NCI-H187 treated with DMSO at 0.1 percent for 48 hours (cell line): ENCODE data around the gene KCNMA1.
"Not testable (repeated sequence)": the region's sequence is repeated elsewhere in the genome, so short reads cannot be mapped to it uniquely, and the experiment has no call there.

ENCODE experiments used
- DNase-seq: peaks from one replicate; lab custom pipeline; 2025; lab: John Stamatoyannopoulos, UW

Gene KCNMA1

DNA sequence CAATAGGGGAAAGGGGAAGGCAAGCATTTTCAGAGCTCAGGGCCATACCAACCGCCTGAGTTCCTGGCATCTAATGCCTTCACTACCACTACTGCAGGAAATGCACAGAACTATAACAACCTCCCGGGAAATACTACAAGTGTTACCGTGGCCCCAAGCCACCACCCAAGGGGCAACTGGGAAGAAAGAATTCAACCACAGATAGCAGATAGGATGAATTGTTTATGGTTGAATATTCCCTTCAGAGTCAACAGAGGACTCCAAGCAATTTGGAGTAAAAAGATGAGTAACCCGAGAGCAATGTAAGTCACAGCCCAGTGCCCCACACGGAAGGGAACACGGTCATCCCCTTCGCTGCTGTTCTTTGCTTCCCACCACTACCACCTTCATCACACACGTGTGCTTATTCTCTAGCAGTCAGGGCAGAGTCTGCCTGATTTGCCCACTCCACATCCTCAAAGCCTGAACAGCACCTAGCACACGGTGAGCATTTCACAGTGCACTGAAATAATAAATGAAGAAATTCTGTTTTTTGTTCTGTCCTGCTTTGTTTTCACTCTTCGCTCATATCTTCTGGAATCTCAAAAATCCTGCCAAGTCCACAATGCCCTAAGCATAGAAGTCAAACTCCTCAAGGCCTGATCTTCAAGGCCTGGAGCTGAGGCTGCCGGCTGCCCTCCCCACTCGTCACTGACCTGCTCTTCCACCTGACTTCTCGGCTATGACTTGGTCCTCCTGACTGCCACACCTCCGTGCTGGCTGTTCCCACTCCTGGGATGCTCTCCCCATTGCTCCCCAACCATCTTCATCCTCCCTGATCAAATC lies 221.1 kb downstream of the KCNMA1 start:
- DNase-seq: no peak

DNA sequence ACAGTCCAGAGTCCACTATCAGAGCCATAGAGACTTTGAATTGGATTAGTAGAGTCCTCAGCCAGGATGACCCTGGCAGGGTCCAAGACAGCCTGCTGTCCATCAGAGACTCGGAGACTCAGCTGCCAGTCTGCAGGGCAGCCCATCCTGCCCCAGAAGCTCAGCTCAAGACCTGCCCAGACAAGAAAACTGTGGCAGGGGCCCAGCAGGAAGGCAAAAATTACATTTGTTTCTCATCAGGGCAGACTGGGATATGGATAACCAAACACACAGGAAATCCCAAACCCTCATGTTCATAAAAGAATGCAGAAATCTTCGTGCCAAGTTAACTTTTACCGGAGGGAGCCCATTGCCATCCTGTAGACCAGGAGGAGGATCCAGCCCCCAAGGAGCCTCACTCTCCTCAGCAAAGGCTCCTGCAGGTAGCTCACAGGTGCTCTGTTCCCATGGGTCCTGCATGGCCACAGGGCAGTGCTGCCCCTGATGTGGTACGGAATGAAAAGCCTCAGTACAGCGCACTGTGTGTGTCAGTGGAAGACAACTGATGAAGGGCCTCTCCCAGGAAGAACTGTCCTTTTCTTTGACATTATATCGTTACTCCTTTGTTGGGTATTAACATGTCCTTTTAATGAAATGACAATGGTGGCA lies 222.2 kb downstream of the KCNMA1 start:
- DNase-seq: no peak

DNA sequence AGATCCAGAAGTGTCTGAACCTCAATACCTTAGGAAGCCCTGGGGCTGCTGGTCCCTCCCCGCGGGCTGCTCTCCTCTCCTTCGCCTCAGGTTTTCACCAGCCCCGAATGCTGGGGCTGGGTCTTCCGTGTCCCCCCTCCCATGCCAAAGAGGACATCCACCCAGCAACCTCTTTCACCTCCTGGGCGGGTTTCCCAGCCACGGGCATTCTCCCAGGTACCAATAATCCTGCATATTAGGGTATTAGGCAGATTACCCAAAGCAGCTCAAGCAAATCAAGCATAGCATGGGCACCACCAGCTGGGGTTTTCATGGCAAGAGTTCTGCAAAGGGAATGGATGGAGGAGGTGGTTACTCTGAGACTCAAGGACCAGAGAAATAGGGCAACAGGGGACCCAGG lies 224.4 kb downstream of the KCNMA1 start:
- no peak for DNase-seq

DNA sequence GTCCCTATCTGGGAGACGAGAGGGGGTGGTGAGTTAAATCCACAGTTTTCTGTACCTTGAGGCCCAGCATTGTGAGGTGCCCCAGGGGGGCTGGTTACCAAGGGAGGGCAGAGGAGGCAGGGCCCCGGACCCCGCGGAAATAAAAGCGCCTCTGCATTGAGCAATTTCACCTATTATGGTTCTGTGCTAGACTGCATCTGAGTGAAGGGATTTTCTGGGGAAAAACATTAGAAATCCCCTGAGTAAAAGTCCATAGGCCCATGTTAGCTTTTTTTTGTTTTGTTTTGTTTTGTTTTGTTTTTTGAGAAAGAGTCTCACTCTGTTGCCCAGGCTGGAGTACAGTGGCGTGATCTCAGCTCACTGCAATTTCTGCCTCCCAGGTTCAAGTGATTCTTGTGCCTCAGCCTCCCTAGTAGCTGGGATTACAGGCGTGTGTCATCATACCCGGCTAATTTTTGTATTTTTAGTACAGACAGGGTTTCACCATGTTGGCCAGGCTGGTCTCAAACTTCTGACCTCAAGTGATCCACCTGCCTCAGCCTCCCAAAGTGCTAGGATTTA lies 225.0 kb downstream of the KCNMA1 start:
- not testable (repeated sequence) for DNase-seq

DNA sequence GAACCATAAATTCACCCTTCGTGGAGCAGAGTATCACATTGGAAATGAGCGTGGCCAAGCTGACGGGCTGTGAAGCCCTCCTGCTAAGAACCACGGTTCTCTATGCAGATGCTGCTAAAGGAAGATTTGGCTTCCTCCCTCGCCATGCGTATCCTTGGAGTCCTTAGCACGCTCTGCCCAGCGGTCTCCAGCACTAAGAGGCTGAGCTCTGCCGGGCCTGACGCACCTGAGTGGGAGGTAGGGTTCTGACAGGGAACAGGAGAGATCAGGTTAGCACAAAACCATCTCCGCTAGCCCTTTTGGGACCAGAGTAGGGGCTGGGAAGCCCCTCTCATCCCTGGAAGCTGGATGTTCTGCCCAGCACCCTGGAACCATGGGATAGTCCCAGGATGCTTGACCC lies 225.8 kb downstream of the KCNMA1 start:
- DNase-seq: no peak

DNA sequence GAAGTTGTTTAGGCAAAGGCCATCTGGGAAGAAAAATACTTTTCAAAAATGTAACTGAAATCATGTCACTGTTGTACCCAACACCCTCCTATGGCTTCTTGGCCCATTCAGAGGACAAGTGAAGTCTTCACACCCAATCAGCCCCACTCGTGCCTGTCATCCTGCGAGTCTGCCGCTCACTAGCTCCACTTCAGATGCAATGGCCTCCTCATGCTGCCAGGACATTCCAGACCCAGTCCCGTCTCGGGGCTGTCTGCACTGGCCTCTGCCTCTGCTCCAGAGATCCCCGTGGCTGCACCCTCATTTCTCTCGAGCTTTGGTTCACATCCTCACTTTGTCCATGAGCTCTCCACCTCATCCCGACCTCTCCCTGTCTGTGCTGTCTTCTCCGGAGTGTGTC lies 227.1 kb downstream of the KCNMA1 start:
- no peak for DNase-seq

DNA sequence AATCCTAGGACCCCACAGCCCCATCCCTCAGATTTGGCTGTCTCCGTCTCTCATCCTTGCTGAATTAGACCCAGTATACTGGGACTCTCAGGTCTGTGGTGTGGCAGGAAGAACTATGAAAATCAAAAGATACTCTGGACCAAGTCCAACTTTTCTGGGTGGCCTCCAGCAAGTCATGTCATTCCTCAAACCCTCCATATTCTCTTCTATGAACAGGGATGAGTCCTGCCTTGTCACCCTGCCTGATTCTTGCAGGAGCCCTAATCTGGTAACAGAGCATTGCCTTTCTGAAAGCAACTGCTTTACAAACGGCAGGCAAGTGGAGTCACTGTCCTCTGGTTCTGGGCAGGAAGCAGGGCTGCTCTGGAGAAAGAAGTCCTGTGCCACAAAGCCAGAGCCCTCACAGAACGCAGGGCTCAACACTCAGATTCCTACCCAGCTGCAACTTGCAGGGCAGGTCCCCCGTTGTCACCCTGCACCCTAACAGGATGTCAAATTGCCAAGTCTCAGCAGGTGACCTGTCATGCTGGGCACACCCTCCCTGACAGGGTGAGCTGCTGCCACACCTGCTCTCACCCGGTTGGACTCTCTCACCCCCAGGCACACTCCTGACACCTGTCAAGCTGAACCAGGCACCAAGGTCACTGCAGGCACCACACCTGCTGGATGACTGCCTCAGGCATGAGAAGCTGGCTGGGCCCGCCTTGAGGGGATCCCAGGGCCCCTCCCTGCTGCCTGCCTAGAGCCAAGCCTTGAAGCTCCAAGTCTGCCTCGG lies 227.7 kb downstream of the KCNMA1 start:
- no peak for DNase-seq

DNA sequence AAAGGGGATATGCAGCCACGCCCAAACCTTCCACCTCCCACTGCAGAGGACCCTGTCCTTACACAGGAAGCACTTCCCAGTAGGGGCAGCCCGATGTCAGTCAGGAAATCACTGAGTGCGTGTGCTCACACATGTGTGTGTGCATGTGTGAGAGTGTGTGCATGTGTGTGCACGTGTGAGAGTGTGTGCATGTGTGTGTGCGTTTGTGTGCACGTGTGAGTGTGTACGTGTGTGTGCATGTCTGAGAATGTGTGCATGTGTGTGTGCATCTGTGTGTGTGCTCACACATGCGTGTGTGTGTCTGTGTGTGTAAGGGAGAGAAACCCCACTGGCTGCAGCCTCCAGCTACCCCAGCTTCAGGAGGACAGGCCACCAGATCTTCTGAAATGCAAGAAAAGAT lies 229.3 kb downstream of the KCNMA1 start:
- no peak for DNase-seq

DNA sequence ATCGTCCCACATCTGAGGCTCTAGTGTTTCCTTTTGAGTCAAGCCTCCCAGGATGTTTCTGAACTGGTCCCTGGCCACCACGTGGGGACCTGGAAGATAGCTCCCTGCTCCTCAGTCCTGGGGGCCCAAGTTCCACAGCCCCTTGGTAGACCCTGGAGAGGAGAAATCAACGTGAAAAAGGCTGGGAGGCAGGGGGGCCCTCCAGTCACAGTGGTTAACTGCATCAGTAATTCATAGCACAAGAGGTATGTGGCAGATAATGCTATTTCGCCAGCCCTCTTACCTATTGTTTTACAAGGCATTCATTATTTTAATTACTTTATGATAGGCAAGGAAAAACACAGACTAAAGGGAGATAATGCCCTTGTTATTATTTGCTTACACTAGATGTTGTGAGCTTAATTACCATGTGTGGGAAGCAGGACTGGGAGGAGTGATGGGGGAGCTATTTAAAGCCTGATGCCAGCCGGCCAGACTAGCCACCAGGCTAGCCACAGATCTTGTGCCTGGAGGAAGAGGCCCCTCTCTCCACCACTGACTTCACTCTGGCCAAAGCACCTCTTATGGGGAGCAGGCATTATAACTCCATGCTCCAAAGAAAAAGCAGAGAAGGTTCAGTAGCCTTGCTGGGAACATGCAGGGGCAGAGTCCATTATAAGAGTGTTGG lies 230.7 kb downstream of the KCNMA1 start:
- DNase-seq: no peak

DNA sequence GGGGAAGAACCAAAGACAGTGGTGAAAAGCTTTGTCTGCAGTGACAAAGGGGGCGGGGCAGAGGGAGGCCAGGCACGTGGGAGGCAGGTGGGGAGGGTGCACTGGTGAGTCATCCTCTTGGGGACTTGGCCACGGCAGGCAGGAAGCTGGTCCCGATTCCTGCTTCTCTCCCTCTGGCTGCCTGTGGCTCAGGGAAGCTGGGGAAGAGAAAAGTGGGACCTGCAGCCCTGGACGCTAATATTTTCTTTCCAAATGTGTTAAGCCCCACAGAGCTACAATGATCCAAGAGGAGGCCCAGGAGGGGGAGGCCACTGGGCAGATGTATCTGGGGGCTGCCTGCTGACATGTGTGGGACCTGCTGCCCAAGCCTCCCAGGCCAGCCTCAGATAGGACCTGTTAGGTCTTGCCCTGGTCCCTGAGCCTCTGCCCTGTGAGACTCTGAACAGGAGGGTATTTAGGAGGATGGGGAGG lies 231.8 kb downstream of the KCNMA1 start:
- DNase-seq: peak; percentile 11

DNA sequence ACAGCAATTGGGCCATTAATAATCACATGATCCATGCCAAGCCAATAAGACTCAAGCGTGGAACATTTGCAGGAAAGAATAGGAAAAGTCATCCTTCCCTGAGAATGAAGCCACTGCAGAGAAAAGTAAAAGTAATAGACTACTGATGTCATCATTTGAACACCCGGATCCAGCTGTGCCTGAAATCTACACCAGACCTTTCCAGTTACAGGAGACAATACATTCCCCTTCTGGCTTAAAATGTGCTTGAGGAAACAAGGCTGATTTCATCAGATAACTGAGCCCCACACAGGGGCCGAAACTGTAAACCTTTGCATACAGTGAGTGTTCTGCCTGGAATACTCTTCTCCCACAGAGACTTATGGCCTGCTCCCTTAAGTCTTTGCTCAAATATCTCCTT lies 232.8 kb downstream of the KCNMA1 start:
- DNase-seq: no peak

DNA sequence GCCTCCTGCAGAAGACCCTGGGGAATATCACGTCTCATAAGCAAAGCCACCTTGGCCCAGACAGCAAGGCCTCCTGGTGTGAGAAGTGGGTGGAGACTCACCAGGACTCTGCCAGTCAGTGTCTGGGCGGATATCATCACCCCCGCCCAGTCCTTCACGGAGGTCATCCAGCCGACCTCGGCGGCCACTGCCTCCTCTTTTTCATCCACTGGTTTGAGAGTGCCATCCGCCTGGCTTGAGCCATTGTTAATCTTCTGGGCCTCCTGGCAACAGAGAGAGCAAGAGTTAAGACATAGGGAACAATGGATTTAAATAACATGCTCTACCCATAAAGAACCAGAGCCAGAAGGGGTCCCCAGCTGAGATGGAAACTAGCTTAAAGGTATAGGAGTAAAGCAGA lies 233.8 kb downstream of the KCNMA1 start:
- no peak for DNase-seq

DNA sequence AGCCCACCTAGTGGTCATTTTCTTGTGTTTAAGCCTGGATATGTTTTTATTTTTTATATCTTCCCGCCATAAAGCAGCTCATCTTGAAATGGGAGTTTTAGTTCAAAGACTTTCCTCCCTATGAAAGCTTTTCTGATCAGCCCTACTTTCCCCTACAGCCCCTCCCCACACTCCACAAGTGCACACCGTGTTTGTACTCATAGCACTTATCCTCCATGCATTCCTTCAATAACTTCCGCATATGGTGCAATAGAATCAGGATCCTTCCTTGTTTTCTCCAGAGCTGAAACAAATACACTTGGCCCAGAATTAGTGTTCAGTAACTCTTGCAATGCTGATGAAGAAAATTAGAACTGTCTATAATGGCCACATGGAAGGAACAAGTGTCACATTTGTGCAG lies 235.9 kb downstream of the KCNMA1 start:
- DNase-seq: no peak

DNA sequence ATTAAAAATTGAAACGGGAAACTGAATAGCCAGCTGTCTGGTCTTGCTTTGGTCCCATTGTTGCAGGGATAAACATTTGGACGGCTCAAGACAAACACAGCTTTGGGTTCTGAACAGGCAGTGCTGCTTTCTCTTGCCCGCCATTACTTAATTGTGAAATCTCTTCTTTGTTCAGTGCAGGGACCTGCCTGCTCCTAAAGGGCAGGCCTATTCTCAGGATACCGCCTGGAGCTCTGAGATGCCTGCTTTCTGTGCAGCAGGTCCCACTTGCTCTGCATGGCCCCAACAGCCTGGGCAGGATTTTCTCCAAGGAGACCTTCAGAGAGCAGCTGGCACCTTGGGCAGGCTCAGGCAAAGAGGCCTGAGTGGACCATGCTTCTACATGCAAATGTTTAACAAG lies 237.6 kb downstream of the KCNMA1 start:
- no peak for DNase-seq

DNA sequence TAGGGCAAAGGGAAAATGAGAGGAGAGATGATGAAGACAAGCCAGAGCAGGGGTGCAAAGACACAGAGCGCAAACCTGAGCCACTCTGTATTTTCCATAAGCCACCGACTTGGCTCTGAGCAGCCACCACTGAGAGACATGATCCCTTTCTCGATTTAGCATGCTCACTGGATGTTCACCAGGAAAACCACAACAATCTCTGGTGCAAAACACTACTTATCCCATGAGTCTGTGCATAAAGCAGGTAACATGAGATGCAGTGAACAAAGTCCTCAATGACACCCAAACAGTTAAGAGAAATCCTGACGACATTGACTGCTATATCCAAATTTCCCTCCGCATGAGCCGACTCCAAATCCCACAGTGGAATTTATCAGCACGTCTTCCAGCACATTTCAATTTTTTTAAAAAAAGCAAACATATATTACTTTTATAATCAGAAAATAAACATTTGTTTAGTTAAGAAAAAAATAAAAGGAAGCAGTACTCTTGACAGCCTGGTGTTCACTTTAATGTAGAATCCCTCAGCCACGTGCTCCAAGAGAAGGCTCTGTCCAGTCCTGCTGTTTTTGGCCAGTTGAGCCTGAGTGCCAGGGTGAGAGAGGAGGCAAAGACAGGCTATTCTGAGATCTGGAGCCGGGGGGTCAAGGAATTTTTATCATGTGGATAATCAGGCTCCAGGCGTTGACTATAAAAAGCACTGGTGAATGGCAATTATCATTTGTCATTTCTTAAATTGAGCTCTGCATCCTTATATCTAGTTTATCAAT lies 238.4 kb downstream of the KCNMA1 start:
- no peak for DNase-seq

DNA sequence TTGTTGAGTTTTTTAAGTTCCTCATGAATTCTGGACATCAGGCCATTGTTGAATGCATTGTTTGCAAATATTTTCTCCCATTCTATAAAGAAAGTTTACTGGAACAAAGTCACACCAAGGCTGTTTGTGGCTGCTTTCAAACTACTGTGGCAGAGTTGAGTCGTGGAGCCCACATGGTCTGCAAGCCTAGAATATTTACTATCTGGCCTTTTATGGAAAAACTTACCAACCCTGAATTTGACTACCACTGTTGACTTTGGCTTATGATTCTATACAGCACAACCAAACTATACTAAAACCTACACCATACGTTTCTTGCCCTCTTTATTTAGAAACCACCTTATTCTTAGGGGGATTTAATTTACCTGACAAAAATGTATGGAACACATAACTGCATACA lies 239.1 kb downstream of the KCNMA1 start:
- DNase-seq: no peak

DNA sequence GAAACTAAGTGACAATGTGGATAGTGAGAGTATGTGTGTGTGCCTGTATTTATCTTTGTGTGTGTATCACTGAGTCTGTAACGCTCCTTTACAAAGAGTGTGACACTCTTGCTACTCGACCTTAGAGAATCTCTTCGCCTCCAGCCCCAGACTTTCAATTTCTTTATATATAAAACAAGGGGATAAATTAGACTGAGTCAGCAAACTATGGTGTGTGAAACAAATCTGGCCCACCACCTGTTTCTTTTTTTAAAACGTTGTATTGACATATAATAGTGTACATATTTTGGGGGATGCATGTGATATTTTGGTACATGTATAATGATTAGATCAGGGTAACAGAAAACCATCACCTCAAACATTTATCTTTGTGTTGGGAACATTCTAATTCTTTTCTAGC lies 240.5 kb downstream of the KCNMA1 start:
- DNase-seq: no peak

DNA sequence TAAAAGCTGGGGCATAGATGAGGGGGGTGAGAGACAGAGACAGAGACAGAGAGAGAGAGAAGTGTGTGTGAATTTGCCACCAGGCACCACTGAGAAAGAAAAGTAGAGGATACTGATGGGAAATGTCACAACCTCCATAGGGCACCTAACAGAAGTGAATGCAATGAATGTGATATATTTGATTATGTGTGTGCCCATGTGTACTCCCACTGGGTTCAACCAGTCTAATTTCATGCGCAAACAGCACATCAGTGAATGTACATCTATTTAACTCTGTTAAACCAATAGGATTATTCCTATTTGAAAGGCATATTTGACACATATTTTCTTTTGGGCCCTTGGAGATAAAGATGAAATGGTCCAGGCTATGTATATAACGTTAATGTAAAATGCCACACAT lies 241.3 kb downstream of the KCNMA1 start:
- no peak for DNase-seq

DNA sequence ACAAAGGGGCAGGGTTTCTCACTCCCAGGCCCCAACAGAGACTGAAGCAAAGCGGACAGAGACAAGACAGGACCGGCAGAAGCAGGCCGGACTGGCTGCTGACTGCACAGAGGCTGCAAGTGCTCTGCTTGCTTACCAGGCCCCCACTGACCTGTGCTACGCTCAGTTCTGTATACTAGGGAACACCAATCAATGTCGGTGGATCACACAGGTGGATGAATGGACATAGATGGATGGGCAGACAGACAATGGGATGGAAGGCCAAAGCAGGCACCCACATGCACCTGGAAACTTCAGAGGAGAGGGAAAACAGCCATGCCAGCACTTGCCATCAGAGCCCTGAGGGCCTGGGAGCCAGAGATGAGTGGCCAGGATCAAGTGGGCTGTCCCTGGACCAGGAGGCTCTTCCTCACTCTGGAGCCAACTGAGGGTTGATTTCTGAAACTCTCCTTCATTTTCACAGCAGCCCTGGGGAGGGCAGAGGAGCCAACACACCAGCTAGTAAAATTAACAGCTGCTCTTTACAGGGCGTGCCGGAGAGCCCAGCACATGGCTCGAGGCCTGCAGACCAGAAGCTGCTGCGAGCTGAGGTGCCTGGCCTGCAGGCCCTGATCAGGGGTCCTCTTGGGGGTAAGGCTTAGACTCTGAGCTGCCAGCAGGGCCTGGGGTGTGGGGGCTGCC lies 243.6 kb downstream of the KCNMA1 start:
- no peak for DNase-seq

DNA sequence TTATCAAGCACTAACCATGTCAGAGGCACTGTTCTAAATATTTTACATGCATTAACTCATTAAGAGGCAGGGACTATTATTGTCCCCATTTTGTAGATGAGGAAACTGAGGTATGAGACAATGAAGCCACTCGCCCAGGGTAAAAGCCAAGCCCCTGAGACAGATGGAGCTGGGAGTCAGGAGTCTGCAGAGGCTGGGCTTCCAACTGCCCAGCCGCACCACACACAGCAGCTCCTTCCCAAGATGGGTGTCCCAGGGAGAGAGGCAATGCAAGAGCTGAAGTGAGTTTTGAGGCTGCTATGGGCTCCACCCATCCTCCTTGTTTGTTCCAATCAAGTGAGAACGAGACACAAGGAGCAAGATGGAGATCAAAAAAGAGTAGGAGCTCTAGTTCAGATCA lies 244.2 kb downstream of the KCNMA1 start:
- DNase-seq: no peak

DNA sequence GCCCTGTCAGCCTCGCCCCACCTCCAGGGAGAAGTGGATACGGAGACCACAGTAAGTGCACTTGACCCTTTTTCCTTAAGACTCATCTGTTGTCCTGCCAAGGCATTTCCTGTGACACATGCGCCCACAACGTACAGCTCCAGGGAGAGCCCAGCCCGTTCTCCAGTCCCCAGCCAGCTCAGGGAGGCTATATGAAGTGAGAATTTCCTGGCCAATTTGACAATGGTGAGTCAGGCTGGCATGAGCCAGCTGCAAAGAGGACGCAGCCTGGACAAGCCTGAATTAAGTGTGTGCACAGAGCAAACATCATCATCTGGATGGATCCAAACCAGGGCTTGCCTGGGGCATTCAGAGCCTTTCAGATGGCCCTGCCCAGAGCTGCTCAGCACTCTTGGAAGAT lies 244.8 kb downstream of the KCNMA1 start:
- DNase-seq: no peak
